Activated naive CD4-positive, alpha-beta T cell treated with anti-CD3 and anti-CD28 coated beads, Interleukin-2, amount 50 U/mL, for 16 hours (primary cell): Measurements from ENCODE around the gene HYCC1.
"Not testable (repeated sequence)": the region's sequence is repeated elsewhere in the genome, so short reads cannot be mapped to it uniquely, and the experiment has no call there.

Source experiments
- DNase-seq: peaks from one replicate; pipeline ENCODE4 v3.0.0-alpha.2; 2020

Gene HYCC1

DNA sequence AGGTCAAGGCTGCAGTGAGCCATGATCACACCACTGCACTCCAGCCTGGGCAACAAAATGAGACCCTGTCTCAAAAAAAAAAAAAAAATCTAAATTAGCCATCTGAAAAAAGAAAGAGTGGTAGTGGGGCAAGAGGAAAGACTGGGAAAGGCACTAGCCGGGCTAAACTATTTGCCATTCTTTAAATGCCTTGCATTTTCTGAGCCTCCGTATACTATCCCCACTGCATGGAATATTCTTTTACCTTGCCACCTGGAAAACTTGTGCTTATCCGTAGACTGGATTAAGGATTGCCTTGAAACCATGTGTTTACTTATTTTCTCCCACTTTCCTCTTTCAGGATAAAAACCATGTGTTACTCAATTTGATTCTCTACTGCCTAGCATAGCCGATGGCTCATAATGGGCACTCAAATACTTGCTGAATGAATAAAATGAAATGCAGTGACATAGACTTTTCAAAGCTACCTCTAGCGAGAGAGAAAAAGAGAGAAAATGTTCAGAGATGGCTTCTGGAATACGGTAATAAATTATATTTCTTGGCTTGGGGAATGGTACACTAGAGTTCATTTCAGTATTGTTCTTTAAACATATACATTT, 30.6 kb downstream of the HYCC1 start:
- no peak for DNase-seq

DNA sequence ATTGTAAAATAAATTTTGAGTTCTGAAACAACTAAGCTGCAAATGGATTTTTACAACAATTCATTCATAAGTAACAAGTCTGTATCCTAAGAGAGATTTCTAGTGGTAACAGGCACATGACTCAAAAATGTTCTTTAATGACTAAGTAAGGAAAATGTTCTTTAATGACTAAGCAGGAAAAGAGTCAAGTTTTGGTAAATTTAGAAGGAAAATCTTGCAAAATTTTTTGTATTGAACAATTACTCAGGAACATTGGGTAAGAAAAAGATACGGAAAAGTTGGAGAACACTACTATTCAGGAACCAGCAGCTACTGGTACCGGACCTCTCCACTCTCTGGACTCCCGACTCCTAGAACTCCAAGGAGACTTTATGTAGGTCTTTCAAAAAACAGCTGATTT, 33.5 kb downstream of the HYCC1 start:
- DNase-seq, result no peak

- DNase-seq, result no peak
Observed at GRCh38 chr7:22979861-22980260, 34.1 kb downstream of the HYCC1 start.

DNA sequence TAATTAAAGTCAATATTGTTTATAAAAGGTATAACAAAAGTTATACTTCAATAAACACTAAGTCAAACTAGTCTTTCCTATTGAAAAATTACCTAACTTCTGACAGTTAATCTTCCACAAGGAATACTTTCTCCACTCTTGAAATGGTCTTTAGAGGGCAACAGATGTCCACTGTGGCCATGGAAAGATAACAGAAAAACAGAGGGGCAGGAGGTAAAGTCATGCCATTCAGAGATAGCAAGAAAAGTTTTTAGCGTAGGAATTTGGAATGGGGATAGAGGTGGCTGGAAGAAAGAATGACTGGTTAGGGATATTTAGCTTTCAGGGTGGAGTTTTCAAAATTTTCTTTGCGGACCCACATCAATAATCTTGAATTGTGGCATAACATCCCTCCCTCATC, 34.7 kb downstream of the HYCC1 start:
- DNase-seq, result no peak

DNA sequence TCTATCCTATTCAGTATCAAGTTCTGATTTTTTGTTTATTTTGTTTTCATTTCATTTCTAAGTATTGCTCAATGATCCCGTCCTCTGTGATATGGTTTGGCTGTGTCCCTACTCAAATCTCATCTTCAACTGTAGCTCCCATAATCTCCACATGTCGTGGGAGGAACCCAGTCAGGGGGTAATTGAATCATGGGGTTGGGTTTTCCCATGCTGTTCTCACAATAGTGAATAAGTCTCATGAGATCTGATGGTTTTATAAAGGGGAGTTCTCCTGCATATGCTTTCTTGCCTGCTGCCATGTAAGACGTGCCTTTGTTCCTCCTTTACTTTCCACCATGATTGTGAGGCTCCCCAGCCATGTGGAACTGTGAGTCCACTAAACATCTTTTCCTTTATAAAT, 39.3 kb downstream of the HYCC1 start:
- DNase-seq, result not testable (repeated sequence)

DNA sequence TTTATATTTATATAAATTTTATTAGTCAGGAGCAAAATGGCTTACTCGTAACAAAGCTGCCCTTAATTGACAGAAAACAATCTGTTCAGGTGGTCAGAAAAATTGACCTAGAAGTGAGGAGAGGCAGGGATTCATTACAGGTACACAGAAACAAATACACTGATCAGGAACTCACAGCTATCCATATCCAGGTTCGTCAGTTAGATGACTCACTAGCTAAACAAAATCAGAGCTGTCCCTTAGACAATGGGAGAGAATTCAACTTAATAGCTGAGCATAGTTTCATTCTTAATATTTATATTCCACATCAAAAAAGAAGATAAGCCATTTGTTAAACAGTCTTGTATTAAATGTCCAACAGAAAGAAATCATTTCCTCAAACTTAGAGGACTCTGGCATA, 41.7 kb downstream of the HYCC1 start:
- DNase-seq, result no peak

DNA sequence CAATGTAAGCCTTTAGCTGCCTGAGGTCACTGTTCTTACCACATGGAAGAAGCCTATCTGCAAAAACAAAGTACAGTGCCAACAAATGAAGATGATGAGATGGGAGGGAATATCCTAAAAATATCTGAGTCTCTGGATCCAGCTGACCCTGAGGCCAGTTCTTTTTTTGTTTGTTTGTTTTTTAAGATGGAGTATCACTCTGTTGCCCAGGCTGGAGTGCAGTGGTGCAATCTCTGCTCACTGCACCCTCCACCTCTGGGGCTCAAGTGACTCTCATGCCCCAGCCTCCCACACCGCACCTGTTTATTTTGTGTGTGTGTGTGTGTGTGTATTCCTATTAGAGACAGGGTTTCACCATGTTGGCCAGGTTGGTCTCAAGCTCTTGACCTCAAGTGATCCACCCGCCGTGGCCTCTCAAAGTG, 44.9 kb downstream of the HYCC1 start:
- DNase-seq, result no peak
